Activated T-helper 1 cell treated with anti-CD3 and anti-CD28 coated beads, Interleukin-12 subunit alpha, Interleukin-12 subunit beta, Interleukin-2, Interleukin-4 antibody, amounts not matched to agents 30 ng/mL and 10 ng/mL and 1 ng/mL, durations not matched to agents 14 hours and 24 hours and 36 hours (primary cell): ENCODE data around the gene PDGFD. TPM values are rescaled to one million over a fixed set of nuclear protein-coding genes. Genes with fewer than 3 reads are reported as not detected.

ENCODE experiments used
- DNase-seq: peaks from one replicate; pipeline ENCODE4 v3.0.0; 2021; ENCODE audit warnings: low spot score
- H3K27ac Mint-ChIP-seq: one replicate; pipeline ENCODE4 v1.8.0; 2021; ENCODE audit warnings: mild to moderate bottlenecking, mixed read lengths
- H3K27me3 Mint-ChIP-seq: one replicate; pipeline ENCODE4 v1.8.0; 2022; ENCODE audit warnings: mild to moderate bottlenecking, moderate library complexity, mixed read lengths; ENCODE audit not compliant: insufficient read depth
- H3K36me3 Mint-ChIP-seq: one replicate; pipeline ENCODE4 v1.8.0; 2021; ENCODE audit warnings: low read depth, mixed read lengths
- H3K4me1 Mint-ChIP-seq: one replicate; pipeline ENCODE4 v1.8.0; 2021; ENCODE audit warnings: low read depth, mixed read lengths
- H3K4me3 Mint-ChIP-seq: one replicate; pipeline ENCODE4 v1.8.0; 2021; ENCODE audit warnings: mild to moderate bottlenecking, moderate library complexity, mixed read lengths
- H3K9me3 Mint-ChIP-seq: one replicate; pipeline ENCODE4 v1.8.0; 2021; ENCODE audit warnings: mixed read lengths
- intact Hi-C: fragments of 100-400 bp; cut with micrococcal nuclease; formaldehyde crosslinking; loops from one replicate; pipeline ENCODE4 v1.15.1; 2024
- total RNA-seq: library from RNA; stranded (reverse); gene quantifications from 2 replicates; pipeline ENCODE4 v1.2.3, GENCODE V29; 2022

PDGFD gene
- total RNA-seq, 1 donor from 2014 or later, result not detected

GRCh38 chr11:104028476-104029263, 135.3 kb downstream of the PDGFD start:
- H3K9me3 Mint-ChIP-seq, result no peaks in the 10 kb centered on the region
- H3K4me3 Mint-ChIP-seq, result no peak overlapping the region
- H3K36me3 Mint-ChIP-seq, result no peaks in the 10 kb centered on the region
- H3K27ac Mint-ChIP-seq, result no peak overlapping the region
- intact Hi-C loops, result no loop called here
- no peak for DNase-seq
- no peaks in the 10 kb centered on the region for H3K4me1 Mint-ChIP-seq
- H3K27me3 Mint-ChIP-seq, result no peaks in the 10 kb centered on the region

GRCh38 chr11:104024572-104024971, 139.4 kb downstream of the PDGFD start:
- no peak for DNase-seq
- H3K27ac Mint-ChIP-seq, result no peak overlapping the region
- peaks cover 2% of the 10 kb centered on the region for H3K27me3 Mint-ChIP-seq
- intact Hi-C loops, result no loop called here
- no peaks in the 10 kb centered on the region for H3K36me3 Mint-ChIP-seq
- H3K4me1 Mint-ChIP-seq, result no peaks in the 10 kb centered on the region
- H3K4me3 Mint-ChIP-seq, result no peak overlapping the region
- H3K9me3 Mint-ChIP-seq, result no peaks in the 10 kb centered on the region

- Mint-ChIP-seq H3K9me3 (no peaks in the 10 kb centered on the region), H3K27ac (no peak overlapping the region), H3K36me3 (no peaks in the 10 kb centered on the region), H3K4me1 (no peaks in the 10 kb centered on the region), H3K27me3 (peaks cover 2% of the 10 kb centered on the region), H3K4me3 (no peak overlapping the region)
- intact Hi-C loops, result no loop called here
- no peak for DNase-seq
Observed at GRCh38 chr11:104015649-104016415, 148.1 kb downstream of the PDGFD start.

- no peaks in the 10 kb centered on the region for H3K9me3 Mint-ChIP-seq
- no peaks in the 10 kb centered on the region for H3K36me3 Mint-ChIP-seq
- no peaks in the 10 kb centered on the region for H3K27me3 Mint-ChIP-seq
- intact Hi-C loops, result no loop called here
- DNase-seq, result no peak
- H3K4me3 Mint-ChIP-seq, result no peak overlapping the region
- H3K4me1 Mint-ChIP-seq, result no peaks in the 10 kb centered on the region
- H3K27ac Mint-ChIP-seq, result no peak overlapping the region
Observed at GRCh38 chr11:104011044-104011443, 152.9 kb downstream of the PDGFD start.

- H3K4me1 Mint-ChIP-seq, result no peaks in the 10 kb centered on the region
- H3K9me3 Mint-ChIP-seq, result no peaks in the 10 kb centered on the region
- DNase-seq, result no peak
- H3K36me3 Mint-ChIP-seq, result no peaks in the 10 kb centered on the region
- no peak overlapping the region for H3K4me3 Mint-ChIP-seq
- intact Hi-C loops, result no loop called here
- no peaks in the 10 kb centered on the region for H3K27me3 Mint-ChIP-seq
- no peak overlapping the region for H3K27ac Mint-ChIP-seq
Observed at GRCh38 chr11:104009744-104010143, 154.2 kb downstream of the PDGFD start.

- no peak for DNase-seq
- Mint-ChIP-seq H3K27me3 (no peaks in the 10 kb centered on the region), H3K4me1 (no peaks in the 10 kb centered on the region), H3K27ac (no peak overlapping the region), H3K9me3 (no peaks in the 10 kb centered on the region), H3K4me3 (no peak overlapping the region), H3K36me3 (no peaks in the 10 kb centered on the region)
- intact Hi-C loops, result no loop called here
Observed at GRCh38 chr11:104005234-104005855, 158.6 kb downstream of the PDGFD start.

GRCh38 chr11:104003491-104003890, 160.5 kb downstream of the PDGFD start:
- H3K27ac Mint-ChIP-seq, result no peak overlapping the region
- no peak for DNase-seq
- peaks cover 1% of the 10 kb centered on the region for H3K27me3 Mint-ChIP-seq
- no peak overlapping the region for H3K4me3 Mint-ChIP-seq
- no peaks in the 10 kb centered on the region for H3K4me1 Mint-ChIP-seq
- no peaks in the 10 kb centered on the region for H3K9me3 Mint-ChIP-seq
- intact Hi-C loops, result no loop called here
- H3K36me3 Mint-ChIP-seq, result no peaks in the 10 kb centered on the region

GRCh38 chr11:104001561-104002056, 162.3 kb downstream of the PDGFD start:
- H3K4me3 Mint-ChIP-seq, result no peak overlapping the region
- H3K4me1 Mint-ChIP-seq, result no peaks in the 10 kb centered on the region
- H3K36me3 Mint-ChIP-seq, result no peaks in the 10 kb centered on the region
- H3K27me3 Mint-ChIP-seq, result peaks cover 2% of the 10 kb centered on the region
- no peaks in the 10 kb centered on the region for H3K9me3 Mint-ChIP-seq
- H3K27ac Mint-ChIP-seq, result no peak overlapping the region
- intact Hi-C loops, result no loop called here
- DNase-seq, result no peak

GRCh38 chr11:104000798-104001197, 163.1 kb downstream of the PDGFD start:
- Mint-ChIP-seq H3K9me3 (no peaks in the 10 kb centered on the region), H3K27me3 (peaks cover 2% of the 10 kb centered on the region), H3K27ac (no peak overlapping the region), H3K36me3 (no peaks in the 10 kb centered on the region), H3K4me3 (no peak overlapping the region), H3K4me1 (no peaks in the 10 kb centered on the region)
- intact Hi-C loops, result no loop called here
- DNase-seq, result no peak

GRCh38 chr11:103998826-103999508, 165.0 kb downstream of the PDGFD start:
- Mint-ChIP-seq H3K4me1 (no peaks in the 10 kb centered on the region), H3K27ac (no peak overlapping the region), H3K36me3 (no peaks in the 10 kb centered on the region), H3K4me3 (no peak overlapping the region), H3K9me3 (no peaks in the 10 kb centered on the region), H3K27me3 (peaks cover 2% of the 10 kb centered on the region)
- intact Hi-C loops, result no loop called here
- DNase-seq, result no peak

GRCh38 chr11:103997082-103997481, 166.9 kb downstream of the PDGFD start:
- Mint-ChIP-seq H3K36me3 (no peaks in the 10 kb centered on the region), H3K9me3 (no peaks in the 10 kb centered on the region), H3K27me3 (peaks cover 2% of the 10 kb centered on the region), H3K4me3 (no peak overlapping the region), H3K4me1 (no peaks in the 10 kb centered on the region), H3K27ac (no peak overlapping the region)
- intact Hi-C loops, result no loop called here
- DNase-seq, result no peak

- Mint-ChIP-seq H3K27ac (no peak overlapping the region), H3K27me3 (peaks cover 2% of the 10 kb centered on the region), H3K4me1 (no peaks in the 10 kb centered on the region), H3K9me3 (no peaks in the 10 kb centered on the region), H3K36me3 (no peaks in the 10 kb centered on the region), H3K4me3 (no peak overlapping the region)
- intact Hi-C loops, result no loop called here
- DNase-seq, result no peak
Observed at GRCh38 chr11:103995896-103996295, 168.1 kb downstream of the PDGFD start.
